Astrocyte of the cerebellum (primary cell): ENCODE results near the gene UBFD1.
"Not testable (repeated sequence)": the region's sequence is repeated elsewhere in the genome, so short reads cannot be mapped to it uniquely, and the experiment has no call there.

Experiments used
- DNase-seq: peaks from one replicate; pipeline ENCODE4 v3.0.0-alpha.2; 2011; ENCODE audit warnings: low read depth
- H3K4me3 ChIP-seq: 2 replicates; pipeline ENCODE4 v1.5.1; 2011; ENCODE audit warnings: mild to moderate bottlenecking, low read depth, low read length, moderate library complexity
- in situ Hi-C: cut with HindIII; loops from 2 replicates; pipeline ENCODE4 v1.10.0; 2017; ENCODE audit warnings: low sequenced_read_pairs
- TF ChIP-seq, protein P1 (sequence below): IDR thresholded peaks from 2 replicates; pipeline ENCODE4 v1.5.1; 2012; ENCODE audit warnings: low read length, low read depth, moderate library complexity, mild to moderate bottlenecking; ENCODE audit errors: missing control alignments

Gene UBFD1

DNA sequence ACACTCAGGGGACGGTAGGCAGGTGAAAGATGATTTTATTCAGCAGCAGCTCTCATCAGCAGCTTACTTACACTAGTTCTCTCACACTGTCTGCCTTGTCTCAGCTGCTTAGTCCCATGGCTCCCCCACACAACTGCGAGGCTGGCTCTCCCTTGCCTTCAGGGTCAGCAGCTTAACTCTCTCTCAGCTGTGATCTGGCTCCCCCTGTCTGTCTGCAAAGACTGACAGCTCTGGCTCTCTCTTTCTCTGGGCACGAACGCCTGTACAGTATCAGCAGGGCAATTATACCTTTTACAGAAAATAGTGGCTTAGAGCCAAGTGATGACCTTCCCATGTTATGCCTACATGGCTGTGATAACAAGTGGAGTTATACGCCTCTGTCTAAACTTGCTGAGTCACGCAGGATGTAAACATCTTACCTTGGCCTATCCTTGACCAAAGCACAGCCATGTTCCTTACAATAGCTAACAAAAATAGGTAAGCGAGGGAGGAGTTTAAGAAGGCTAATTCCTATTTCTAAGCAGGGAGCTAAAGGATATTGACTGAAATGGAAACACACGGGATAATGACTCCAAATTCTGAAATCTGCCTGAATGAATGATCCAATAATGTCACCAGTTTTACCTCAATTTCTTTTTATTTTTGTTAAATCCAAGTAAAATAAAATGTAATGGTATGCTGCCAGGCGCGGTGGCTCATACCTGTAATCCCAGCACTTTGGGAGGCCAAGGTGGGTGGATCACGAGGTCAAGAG, 39.7 kb downstream of the UBFD1 start:
- TF ChIP-seq, protein P1, sequence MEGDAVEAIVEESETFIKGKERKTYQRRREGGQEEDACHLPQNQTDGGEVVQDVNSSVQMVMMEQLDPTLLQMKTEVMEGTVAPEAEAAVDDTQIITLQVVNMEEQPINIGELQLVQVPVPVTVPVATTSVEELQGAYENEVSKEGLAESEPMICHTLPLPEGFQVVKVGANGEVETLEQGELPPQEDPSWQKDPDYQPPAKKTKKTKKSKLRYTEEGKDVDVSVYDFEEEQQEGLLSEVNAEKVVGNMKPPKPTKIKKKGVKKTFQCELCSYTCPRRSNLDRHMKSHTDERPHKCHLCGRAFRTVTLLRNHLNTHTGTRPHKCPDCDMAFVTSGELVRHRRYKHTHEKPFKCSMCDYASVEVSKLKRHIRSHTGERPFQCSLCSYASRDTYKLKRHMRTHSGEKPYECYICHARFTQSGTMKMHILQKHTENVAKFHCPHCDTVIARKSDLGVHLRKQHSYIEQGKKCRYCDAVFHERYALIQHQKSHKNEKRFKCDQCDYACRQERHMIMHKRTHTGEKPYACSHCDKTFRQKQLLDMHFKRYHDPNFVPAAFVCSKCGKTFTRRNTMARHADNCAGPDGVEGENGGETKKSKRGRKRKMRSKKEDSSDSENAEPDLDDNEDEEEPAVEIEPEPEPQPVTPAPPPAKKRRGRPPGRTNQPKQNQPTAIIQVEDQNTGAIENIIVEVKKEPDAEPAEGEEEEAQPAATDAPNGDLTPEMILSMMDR, result no peak
- in situ Hi-C loops, result no loop called here
- H3K4me3 ChIP-seq, result no peak overlapping the region
- DNase-seq, result no peak

DNA sequence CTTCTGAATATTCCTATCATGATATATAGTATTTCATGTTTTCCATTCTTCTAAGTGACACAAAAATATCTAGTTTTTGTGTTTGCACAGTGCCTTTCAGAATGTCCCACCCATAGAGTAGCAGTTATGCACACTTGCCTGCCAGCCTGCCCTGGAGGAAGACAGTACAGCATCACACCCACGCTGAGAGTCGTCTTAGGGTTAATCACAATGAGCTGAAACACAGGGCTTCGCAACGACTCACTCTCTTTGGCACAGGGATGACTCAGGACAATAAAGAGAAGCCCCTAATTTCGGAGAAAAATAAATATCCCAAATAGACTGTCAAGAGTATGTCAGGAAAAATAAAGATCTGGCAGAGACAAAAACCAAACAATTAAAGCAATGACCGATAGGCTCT, 50.2 kb downstream of the UBFD1 start:
- TF ChIP-seq, protein P1, result no peak
- no peak overlapping the region for H3K4me3 ChIP-seq
- in situ Hi-C loops, result no loop called here
- no peak for DNase-seq

DNA sequence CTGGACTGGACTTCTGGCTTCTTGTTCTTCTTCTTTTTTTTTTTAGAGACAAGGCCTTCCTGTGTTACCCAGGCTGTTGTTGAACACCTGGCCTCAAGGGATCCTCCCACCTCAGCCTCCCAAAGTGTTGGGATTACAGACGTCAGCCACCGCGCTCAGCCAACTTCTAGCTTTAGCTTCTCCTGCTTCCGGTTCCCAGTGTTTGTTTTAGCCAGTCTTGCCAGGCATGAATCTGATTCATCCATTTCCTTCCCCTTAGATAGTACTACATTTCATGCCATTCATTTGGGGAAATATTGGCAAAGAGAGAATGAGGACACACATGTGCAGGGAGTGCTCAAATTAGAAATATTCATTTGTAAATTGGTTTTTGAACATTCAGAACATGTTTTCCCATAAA, 50.7 kb downstream of the UBFD1 start:
- TF ChIP-seq, protein P1, result no peak
- in situ Hi-C loops, result no loop called here
- peak; percentile 4 for DNase-seq
- no peak overlapping the region for H3K4me3 ChIP-seq

DNA sequence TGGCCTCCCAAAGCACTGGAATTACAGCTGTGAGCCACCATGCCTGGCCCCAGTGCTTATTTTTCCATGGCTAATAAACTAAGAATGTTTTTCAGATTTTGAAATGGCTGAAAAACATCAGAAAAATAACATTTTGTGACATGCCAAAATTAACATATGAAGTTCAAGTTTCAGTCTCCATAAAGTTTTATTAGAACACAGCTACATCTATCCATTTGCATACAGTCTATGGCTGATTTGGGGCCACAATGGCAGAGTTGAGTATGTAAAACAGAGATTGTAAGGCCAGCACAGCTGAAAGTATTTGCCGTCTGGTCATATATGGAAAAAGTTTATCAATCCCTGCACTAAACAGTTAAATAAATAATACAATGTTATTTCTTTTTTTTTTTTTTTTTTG, 52.4 kb downstream of the UBFD1 start:
- in situ Hi-C loops, result no loop called here
- TF ChIP-seq, protein P1, result no peak
- H3K4me3 ChIP-seq, result no peak overlapping the region
- DNase-seq, result no peak

DNA sequence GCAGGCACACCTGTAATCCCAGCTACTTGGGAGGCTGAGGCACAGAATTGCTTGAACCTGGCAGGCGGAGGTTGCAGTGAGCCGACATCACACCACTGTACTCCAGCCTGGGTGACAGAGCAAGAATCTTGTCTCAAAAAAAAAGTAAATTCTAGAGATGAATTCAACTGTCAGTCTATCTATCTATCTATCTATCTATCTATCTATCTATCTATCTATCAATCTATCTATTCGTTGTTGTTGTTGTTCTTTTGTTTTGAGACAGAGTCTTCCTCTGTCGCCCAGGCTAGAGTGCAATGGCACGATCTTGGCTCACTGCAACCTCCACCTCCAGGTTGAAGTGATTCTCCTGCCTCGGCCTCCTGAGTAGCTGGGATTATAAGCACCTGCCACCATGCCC, 53.4 kb downstream of the UBFD1 start:
- in situ Hi-C loops, DNase-seq, H3K4me3 ChIP-seq: not testable (repeated sequence)

DNA sequence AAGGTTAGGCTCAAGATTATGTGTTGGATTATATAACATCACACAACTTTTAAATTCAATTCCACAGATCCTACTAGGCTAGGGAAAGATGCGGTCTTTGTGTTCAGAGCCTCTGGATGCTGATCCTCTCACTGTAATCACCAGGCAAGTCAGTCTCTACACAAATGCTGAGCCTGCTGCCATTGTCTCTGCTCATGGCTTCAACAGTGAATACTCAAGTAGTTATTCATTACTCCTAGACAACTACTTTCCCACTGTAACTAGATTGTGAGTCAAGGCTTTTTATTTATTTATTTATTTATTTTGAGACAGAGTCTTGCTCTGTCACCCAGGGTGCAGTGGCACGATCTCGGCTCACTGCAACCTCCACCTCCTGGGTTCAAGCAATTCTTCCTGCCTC, 54.4 kb downstream of the UBFD1 start:
- H3K4me3 ChIP-seq, result no peak overlapping the region
- DNase-seq, result no peak
- in situ Hi-C loops, result no loop called here
- TF ChIP-seq, protein P1, result no peak

DNA sequence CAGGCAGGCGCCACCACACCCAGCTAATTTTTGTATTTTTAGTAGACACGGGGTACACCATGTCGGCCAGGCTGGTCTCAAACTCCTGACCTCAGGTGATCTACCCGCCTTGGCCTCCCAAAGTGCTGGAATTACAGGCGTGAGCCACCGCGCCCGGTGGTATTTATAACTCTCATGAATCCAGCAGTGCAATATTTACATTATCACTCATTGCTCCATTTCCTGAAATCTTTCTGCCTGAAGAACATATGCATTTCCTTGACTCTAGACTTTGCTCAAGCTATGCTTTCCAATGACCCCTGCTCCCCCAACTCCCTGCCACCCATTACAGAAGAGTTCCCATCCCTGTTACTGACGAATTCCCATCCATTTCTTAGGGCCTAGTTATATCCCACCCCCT, 58.3 kb downstream of the UBFD1 start:
- no peak for DNase-seq

More for the DNA sequence above, 58.3 kb downstream of the UBFD1 start:
- TF ChIP-seq, protein P1, result no peak
- no peak overlapping the region for H3K4me3 ChIP-seq
- in situ Hi-C loops, result no loop called here
